Esophagus (tissue), 2 donors: ENCODE measurements around the gene RAB40A. TPM values are rescaled to one million over a fixed set of nuclear protein-coding genes. Genes with fewer than 3 reads are reported as not detected.
"Not testable (repeated sequence)": the region's sequence is repeated elsewhere in the genome, so short reads cannot be mapped to it uniquely, and the experiment has no call there.

Experiments used
- H3K27ac ChIP-seq, 2 donors: one replicate each; pipeline ENCODE4 v1.5.1; 2013; ENCODE audit warnings: low read depth in 2 of 2, mild to moderate bottlenecking in 2 of 2, inconsistent platforms in 1 of 2, low read length in 1 of 2, moderate library complexity in 1 of 2
- H3K27me3 ChIP-seq, 2 donors: one replicate each; pipeline ENCODE4 v1.6.1; 2013; ENCODE audit warnings: low read length in 2 of 2, control low read depth in 1 of 2, mild to moderate bottlenecking in 1 of 2; ENCODE audit not compliant: insufficient read depth in 2 of 2, control insufficient read depth in 1 of 2
- H3K36me3 ChIP-seq, 2 donors: one replicate each; pipeline ENCODE4 v1.6.1; 2013; ENCODE audit warnings: low read length in 1 of 2; ENCODE audit not compliant: control insufficient read depth in 2 of 2, insufficient read depth in 2 of 2
- H3K4me1 ChIP-seq, 2 donors: one replicate each; pipeline ENCODE4 v1.6.1; 2013; ENCODE audit warnings: low read length in 1 of 2; ENCODE audit not compliant: control insufficient read depth in 2 of 2, insufficient read depth in 2 of 2
- H3K4me3 ChIP-seq, 2 donors: one replicate each; pipeline ENCODE4 v1.5.1; 2013; ENCODE audit warnings: low read length in 2 of 2, mild to moderate bottlenecking in 2 of 2, low read depth in 1 of 2, moderate library complexity in 1 of 2
- H3K9me3 ChIP-seq, 2 donors: one replicate each; pipeline ENCODE4 v1.6.1; 2013; ENCODE audit warnings: mild to moderate bottlenecking in 2 of 2, low read depth in 1 of 2, low read length in 1 of 2, moderate library complexity in 1 of 2; ENCODE audit not compliant: control insufficient read depth in 2 of 2, insufficient read depth in 1 of 2
- WGBS, 2 donors: extraction: QIAGEN DNeasy Blood & Tissue Kit; methylation state at CpG; one replicate each; pipeline ENCODE4 v1.1.7; 2013; 5-methylcytosine and 5-hydroxymethylcytosine counted together
- polyA plus RNA-seq, 2 donors: library from polyadenylated mRNA; stranded (reverse); fragments of 200-250 nt; gene quantifications; one replicate each; pipeline ENCODE4 v1.2.3, GENCODE V29; 2013
- donor health status: healthy with polysubstance abuse.
- donor health status: Bipolar disorder and iron deficiency.

The RAB40A gene
- polyA plus RNA-seq, 2 donors = 0.94 to 1.2 TPM

- no peaks in the 10 kb centered on the region for H3K9me3 ChIP-seq
- 52 to 57% methylated on average over 1 of the region's 1 CpG for WGBS, 2 donors
- no peaks in the 10 kb centered on the region for H3K27me3 ChIP-seq
- H3K36me3 ChIP-seq = no peaks in the 10 kb centered on the region
- no peak overlapping the region for H3K27ac ChIP-seq
- no peaks in the 10 kb centered on the region for H3K4me1 ChIP-seq
- H3K4me3 ChIP-seq = no peak overlapping the region
Measured at GRCh38 chrX:103503853-103504207, 15.5 kb downstream of the RAB40A start.

GRCh38 chrX:103503163-103503852, 16.0 kb downstream of the RAB40A start:
- Histone ChIP-seq H3K27me3 (no peaks in the 10 kb centered on the region), H3K36me3 (no peaks in the 10 kb centered on the region), H3K4me1 (no peaks in the 10 kb centered on the region), H3K4me3 (no peak overlapping the region), H3K9me3 (no peaks in the 10 kb centered on the region), H3K27ac (no peak overlapping the region)
- WGBS, 2 donors = 59 to 62% methylated on average over 8 of the region's 8 CpGs

- no peaks in the 10 kb centered on the region for H3K9me3 ChIP-seq
- no peaks in the 10 kb centered on the region for H3K36me3 ChIP-seq
- H3K27me3 ChIP-seq = no peaks in the 10 kb centered on the region
- H3K4me1 ChIP-seq = no peaks in the 10 kb centered on the region
- WGBS, 2 donors = 75 to 90% methylated on average over 5 of the region's 5 CpGs
- no peak overlapping the region for H3K27ac ChIP-seq
- no peak overlapping the region for H3K4me3 ChIP-seq
Measured at GRCh38 chrX:103498786-103499185, 20.5 kb downstream of the RAB40A start.

GRCh38 chrX:103495786-103496185, 23.5 kb downstream of the RAB40A start:
- no peaks in the 10 kb centered on the region for H3K4me1 ChIP-seq
- 83 to 94% methylated on average over 1 of the region's 1 CpG for WGBS, 2 donors
- H3K4me3 ChIP-seq = no peak overlapping the region
- H3K9me3 ChIP-seq = no peaks in the 10 kb centered on the region
- H3K27me3 ChIP-seq = no peaks in the 10 kb centered on the region
- H3K36me3 ChIP-seq = no peaks in the 10 kb centered on the region
- H3K27ac ChIP-seq = no peak overlapping the region

DNA sequence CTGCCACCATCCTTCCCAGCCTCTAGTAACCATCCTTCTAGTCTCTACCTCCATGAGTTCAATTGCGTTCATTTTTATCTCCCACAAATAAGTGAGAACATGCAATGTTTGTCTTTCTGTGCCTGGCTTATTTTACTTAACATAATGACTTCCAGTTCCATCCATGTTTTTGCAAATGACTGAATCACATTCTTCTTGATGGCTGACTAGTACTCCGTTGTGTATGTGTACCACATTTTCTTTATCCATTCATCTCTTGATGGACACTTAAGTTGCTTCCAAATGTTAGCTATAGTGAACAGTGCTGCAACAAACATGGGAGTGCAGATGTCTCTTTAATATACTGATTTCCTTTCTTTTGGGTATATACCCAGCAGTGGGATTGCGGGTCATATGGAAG, 25.7 kb downstream of the RAB40A start:
- not testable (repeated sequence) for H3K4me1 ChIP-seq, H3K9me3 ChIP-seq
- 88 to 95% methylated on average over 3 of the region's 3 CpGs for WGBS, 2 donors

GRCh38 chrX:103489733-103490132, 29.6 kb downstream of the RAB40A start:
- not testable (repeated sequence) for H3K27ac ChIP-seq, H3K4me1 ChIP-seq, H3K27me3 ChIP-seq, H3K4me3 ChIP-seq, H3K9me3 ChIP-seq, H3K36me3 ChIP-seq
- WGBS, 2 donors = 0 to 6% methylated on average over 2 of the region's 4 CpGs

More for the DNA sequence above, 25.7 kb downstream of the RAB40A start:
- H3K36me3 ChIP-seq, H3K27ac ChIP-seq, H3K4me3 ChIP-seq, H3K27me3 ChIP-seq: not testable (repeated sequence)

DNA sequence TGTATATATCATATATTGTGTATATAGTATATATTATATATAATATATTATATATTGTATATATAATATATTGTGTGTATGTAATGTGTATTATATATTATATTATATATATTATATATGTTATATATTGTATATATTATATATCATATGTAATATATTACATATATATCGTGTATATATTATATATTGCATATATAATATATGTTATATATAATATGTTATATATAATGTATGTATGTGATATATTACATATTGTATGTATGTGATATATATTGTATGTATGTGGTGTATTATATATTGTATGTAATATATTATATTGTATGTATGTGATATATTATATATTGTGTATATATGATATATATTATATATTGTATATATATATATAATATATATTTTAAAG, 30.5 kb downstream of the RAB40A start:
- Histone ChIP-seq H3K4me1 (no peaks in the 10 kb centered on the region), H3K9me3 (no peaks in the 10 kb centered on the region), H3K27ac (no peak overlapping the region), H3K36me3 (no peaks in the 10 kb centered on the region), H3K4me3 (no peak overlapping the region), H3K27me3 (no peaks in the 10 kb centered on the region)
- WGBS, 2 donors = 20 to 52% methylated on average over 1 of the region's 1 CpG

GRCh38 chrX:103488332-103488731, 31.0 kb downstream of the RAB40A start:
- Histone ChIP-seq H3K9me3 (no peaks in the 10 kb centered on the region), H3K27me3 (no peaks in the 10 kb centered on the region), H3K4me3 (no peak overlapping the region), H3K36me3 (no peaks in the 10 kb centered on the region), H3K27ac (no peak overlapping the region), H3K4me1 (no peaks in the 10 kb centered on the region)
- 20 to 25% methylated on average over 4 of the region's 4 CpGs for WGBS, 2 donors

GRCh38 chrX:103483720-103484119, 35.6 kb downstream of the RAB40A start:
- WGBS, 2 donors = 69 to 74% methylated on average over 4 of the region's 4 CpGs
- H3K4me1 ChIP-seq = no peaks in the 10 kb centered on the region
- H3K36me3 ChIP-seq = no peaks in the 10 kb centered on the region
- no peaks in the 10 kb centered on the region for H3K27me3 ChIP-seq
- no peaks in the 10 kb centered on the region for H3K9me3 ChIP-seq
- H3K4me3 ChIP-seq = no peak overlapping the region
- no peak overlapping the region for H3K27ac ChIP-seq

DNA sequence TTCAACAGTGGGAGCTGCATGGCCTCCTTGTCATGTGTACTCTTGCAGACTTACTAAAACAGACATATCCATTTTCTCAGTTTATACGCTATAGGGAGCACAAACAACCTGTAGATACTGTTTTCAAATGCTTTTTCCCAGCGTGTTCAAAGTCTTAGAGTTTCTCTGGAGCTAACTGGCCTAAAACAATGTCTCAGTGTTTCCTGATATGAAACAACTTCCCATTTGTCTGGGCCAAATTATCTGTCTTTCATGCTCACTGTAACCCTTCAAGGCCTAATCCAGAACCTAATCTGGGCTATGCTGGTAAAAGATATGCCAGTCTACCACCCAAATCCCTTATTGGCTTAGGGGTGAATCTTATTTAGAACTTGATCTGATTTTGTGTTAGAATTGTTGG, 38.8 kb downstream of the RAB40A start:
- Histone ChIP-seq H3K27ac (no peak overlapping the region), H3K9me3 (no peaks in the 10 kb centered on the region), H3K4me1 (no peaks in the 10 kb centered on the region), H3K4me3 (no peak overlapping the region), H3K27me3 (no peaks in the 10 kb centered on the region), H3K36me3 (no peaks in the 10 kb centered on the region)
- WGBS, 2 donors = 44 to 63% methylated on average over 1 to 2 of the region's 2 CpGs
